Left ventricle myocardium inferior (tissue), 1 donor: ENCODE measurements around the gene PDSS1. TPM values are rescaled to one million over a fixed set of nuclear protein-coding genes. Genes with fewer than 3 reads are reported as not detected.
"Not testable (repeated sequence)": the region's sequence is repeated elsewhere in the genome, so short reads cannot be mapped to it uniquely, and the experiment has no call there.

ENCODE experiments used
- DNase-seq: peaks from one replicate; pipeline ENCODE4 v3.0.0-alpha.2; 2020
- H3K27ac ChIP-seq: fragments of 200-600 bp; replicated peaks from 2 replicates; pipeline ENCODE4 v1.8.0; 2021
- H3K27me3 ChIP-seq: fragments of 200-600 bp; 2 replicates; pipeline ENCODE4 v1.8.0; 2021; ENCODE audit warnings: low read depth
- H3K36me3 ChIP-seq: fragments of 200-600 bp; 2 replicates; pipeline ENCODE4 v1.8.0; 2021
- H3K4me1 ChIP-seq: fragments of 200-600 bp; 2 replicates; pipeline ENCODE4 v1.8.0; 2021
- H3K4me3 ChIP-seq: fragments of 200-600 bp; 2 replicates; pipeline ENCODE4 v1.8.0; 2021; ENCODE audit warnings: mild to moderate bottlenecking, moderate library complexity
- H3K9me3 ChIP-seq: fragments of 200-600 bp; replicated peaks from 2 replicates; pipeline ENCODE4 v1.8.0; 2021
- CTCF ChIP-seq: fragments of 200-600 bp; IDR thresholded peaks from 2 replicates; pipeline ENCODE4 v1.8.0; 2021; ENCODE audit warnings: antibody characterized with exemption, mild to moderate bottlenecking, borderline replicate concordance
- intact Hi-C: fragments of 100-400 bp; cut with micrococcal nuclease; formaldehyde crosslinking; loops from one replicate; pipeline ENCODE4 v1.11.0; 2022
- long read RNA-seq: library from polyadenylated mRNA; unstranded; transcript quantifications from one replicate; pipeline ENCODE4 v2.0.0, GENCODE V29; 2021
- total RNA-seq: library from RNA; stranded (reverse); fragmentation: NEBNext Ultra II Directional; extraction: Animal tissue kit (Norgen Biotek cat#: 25700); gene quantifications from one replicate; pipeline ENCODE4 v1.2.1, GENCODE V29; 2021
- donor health status: DM: no; HTN: yes; CAD: no; lungs with severe emphysema.

The PDSS1 gene
- total RNA-seq, result 4.2 TPM
- long read RNA-seq, partial matches to known transcripts, result 0 of 7 reads
- long read RNA-seq, other reads (novel, unspliced or antisense), result 3 of 7 reads

- DNase-seq, result peak; percentile 78
- intact Hi-C loops, result no loop called here
These were observed at the start of gene PDSS1 for GRCh38 chr10:26697163-26697921. TSS of gene PDSS1 (plus strand) at chr10:26697701. CDS start at chr10:26697712, 11 bp downstream.

GRCh38 chr10:26648245-26648636 is 49.3 kb upstream of the PDSS1 start:
- intact Hi-C loops, H3K27ac ChIP-seq, H3K4me3 ChIP-seq, H3K9me3 ChIP-seq, H3K4me1 ChIP-seq, DNase-seq, H3K36me3 ChIP-seq: not testable (repeated sequence)
- H3K27me3 ChIP-seq, result peaks cover 28% of the 10 kb centered on the region

More at GRCh38 chr10:26697163-26697921, at the start of gene PDSS1:
- Histone ChIP-seq H3K4me3 (peak within 1 kb of the TSS; percentile 92), H3K27ac (peak within 1 kb of the TSS; percentile 99), H3K4me1 (peaks cover 30% of the 10 kb centered on the region), H3K9me3 (no peaks in the 10 kb centered on the region), H3K27me3 (peaks cover 12% of the 10 kb centered on the region), H3K36me3 (no peaks in the 10 kb centered on the region)
- TF ChIP-seq CTCF, result no peak

GRCh38 chr10:26650406-26650805 is 47.1 kb upstream of the PDSS1 start:
- intact Hi-C loops, result no loop called here

GRCh38 chr10:26651476-26651875 is 46.0 kb upstream of the PDSS1 start:
- H3K27me3 ChIP-seq, result peaks cover 15% of the 10 kb centered on the region
- intact Hi-C loops, H3K4me3 ChIP-seq, H3K36me3 ChIP-seq, H3K4me1 ChIP-seq, H3K27ac ChIP-seq, H3K9me3 ChIP-seq, DNase-seq: not testable (repeated sequence)

More at GRCh38 chr10:26650406-26650805, 47.1 kb upstream of the PDSS1 start:
- Histone ChIP-seq H3K4me1 (no peaks in the 10 kb centered on the region), H3K4me3 (no peak overlapping the region), H3K27me3 (peaks cover 26% of the 10 kb centered on the region), H3K36me3 (no peaks in the 10 kb centered on the region), H3K9me3 (no peaks in the 10 kb centered on the region), H3K27ac (no peak overlapping the region)
- DNase-seq, result no peak
- no peak for TF ChIP-seq CTCF

- no peak overlapping the region for H3K27ac ChIP-seq
- peaks cover 13% of the 10 kb centered on the region for H3K27me3 ChIP-seq
- intact Hi-C loops, result no loop called here
- no peaks in the 10 kb centered on the region for H3K36me3 ChIP-seq
- no peaks in the 10 kb centered on the region for H3K9me3 ChIP-seq
- DNase-seq, result no peak
- no peak overlapping the region for H3K4me3 ChIP-seq
- H3K4me1 ChIP-seq, result no peaks in the 10 kb centered on the region
- TF ChIP-seq CTCF, result no peak
These were observed 44.5 kb upstream of the PDSS1 start for GRCh38 chr10:26653004-26653403.

GRCh38 chr10:26655746-26656145 is 41.8 kb upstream of the PDSS1 start:
- no peak for TF ChIP-seq CTCF
- H3K27me3 ChIP-seq, result peaks cover 18% of the 10 kb centered on the region
- no peak overlapping the region for H3K27ac ChIP-seq
- no peak for DNase-seq
- no peaks in the 10 kb centered on the region for H3K9me3 ChIP-seq
- no peaks in the 10 kb centered on the region for H3K4me1 ChIP-seq
- H3K4me3 ChIP-seq, result no peak overlapping the region
- intact Hi-C loops, result no loop called here
- no peaks in the 10 kb centered on the region for H3K36me3 ChIP-seq
